HUES48 (cell line): Measurements from ENCODE around the gene CPN2.

Experiments
- H3K27ac ChIP-seq: one replicate; pipeline ENCODE4 v1.7.0; 2013; ENCODE audit warnings: low read depth, low read length, inconsistent platforms
- H3K27me3 ChIP-seq: 2 replicates; pipeline ENCODE4 v1.6.1; 2013; ENCODE audit warnings: mild to moderate bottlenecking, low read length; ENCODE audit not compliant: control insufficient read depth, insufficient read depth
- H3K36me3 ChIP-seq: 2 replicates; pipeline ENCODE4 v1.6.1; 2013; ENCODE audit warnings: low read length; ENCODE audit not compliant: control insufficient read depth, insufficient read depth
- H3K4me1 ChIP-seq: 2 replicates; pipeline ENCODE4 v1.6.1; 2013; ENCODE audit warnings: mild to moderate bottlenecking, low read length; ENCODE audit not compliant: control insufficient read depth, insufficient read depth
- H3K4me3 ChIP-seq: 2 replicates; pipeline ENCODE4 v1.5.1; 2013; ENCODE audit warnings: mild to moderate bottlenecking, low read depth, low read length
- H3K9ac ChIP-seq: 2 replicates; pipeline ENCODE4 v1.6.1; 2013; ENCODE audit warnings: mild to moderate bottlenecking, low read depth, low read length, moderate library complexity
- H3K9me3 ChIP-seq: 2 replicates; pipeline ENCODE4 v1.6.1; 2013; ENCODE audit warnings: low read length; ENCODE audit not compliant: control insufficient read depth, insufficient read depth

The CPN2 gene

GRCh38 chr3:194389269-194389668 lies 38.1 kb upstream of the CPN2 start:
- H3K27ac ChIP-seq = no peak overlapping the region
- H3K9me3 ChIP-seq = no peaks in the 10 kb centered on the region
- H3K36me3 ChIP-seq = no peaks in the 10 kb centered on the region
- no peaks in the 10 kb centered on the region; the same call in 1 of the 2 replicates for H3K27me3 ChIP-seq
- no peak overlapping the region for H3K9ac ChIP-seq
- no peaks in the 10 kb centered on the region for H3K4me1 ChIP-seq
- H3K4me3 ChIP-seq = no peak overlapping the region

GRCh38 chr3:194387926-194388418 lies 36.8 kb upstream of the CPN2 start:
- no peaks in the 10 kb centered on the region for H3K36me3 ChIP-seq
- no peak overlapping the region for H3K4me3 ChIP-seq
- H3K9ac ChIP-seq = no peak overlapping the region
- peaks cover 5% of the 10 kb centered on the region; the same call in 1 of the 2 replicates for H3K4me1 ChIP-seq
- H3K27me3 ChIP-seq = no peaks in the 10 kb centered on the region; the same call in 1 of the 2 replicates
- no peak overlapping the region for H3K27ac ChIP-seq
- no peaks in the 10 kb centered on the region for H3K9me3 ChIP-seq

- peaks cover 12% of the 10 kb centered on the region; the same call in 1 of the 2 replicates for H3K4me1 ChIP-seq
Measured at GRCh38 chr3:194387276-194387675, 36.1 kb upstream of the CPN2 start.

DNA sequence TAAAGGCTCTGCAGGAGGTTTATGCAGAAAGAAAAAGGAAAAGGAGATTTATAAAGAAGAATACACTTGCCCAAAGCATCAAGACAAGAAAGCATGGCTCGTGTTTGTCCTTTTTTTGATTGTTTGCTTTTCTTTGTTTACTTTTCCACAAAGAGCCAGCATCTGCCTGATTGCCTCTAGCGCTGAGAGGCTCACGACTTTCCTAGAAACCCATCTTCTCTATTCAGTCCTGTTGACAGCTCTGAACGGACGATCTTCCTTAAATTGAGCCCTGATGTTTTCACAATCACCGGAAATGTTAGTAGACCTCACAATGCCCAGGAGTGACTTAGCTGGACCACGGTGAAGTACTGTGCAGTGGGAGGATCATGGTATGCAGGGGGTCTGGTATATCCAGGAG lies 35.5 kb upstream of the CPN2 start:
- Histone ChIP-seq H3K4me1 (peaks cover 13% of the 10 kb centered on the region; the same call in 1 of the 2 replicates), H3K36me3 (no peaks in the 10 kb centered on the region), H3K9ac (no peak overlapping the region), H3K4me3 (no peak overlapping the region), H3K27me3 (no peaks in the 10 kb centered on the region; the same call in 1 of the 2 replicates), H3K9me3 (no peaks in the 10 kb centered on the region), H3K27ac (no peak overlapping the region)

More at GRCh38 chr3:194387276-194387675, 36.1 kb upstream of the CPN2 start:
- Histone ChIP-seq H3K4me3 (no peak overlapping the region), H3K27me3 (no peaks in the 10 kb centered on the region; the same call in 1 of the 2 replicates), H3K9ac (peak overlapping the region; percentile 16; the same call in 1 of the 2 replicates), H3K36me3 (no peaks in the 10 kb centered on the region), H3K27ac (no peak overlapping the region), H3K9me3 (no peaks in the 10 kb centered on the region)

- H3K27me3 ChIP-seq = no peaks in the 10 kb centered on the region; the same call in 1 of the 2 replicates
- H3K4me3 ChIP-seq = no peak overlapping the region
- peaks cover 13% of the 10 kb centered on the region; the same call in 1 of the 2 replicates for H3K4me1 ChIP-seq
- H3K9ac ChIP-seq = no peak overlapping the region
- H3K9me3 ChIP-seq = no peaks in the 10 kb centered on the region
- no peak overlapping the region for H3K27ac ChIP-seq
- no peaks in the 10 kb centered on the region for H3K36me3 ChIP-seq
Measured at GRCh38 chr3:194386066-194386465, 34.9 kb upstream of the CPN2 start.

GRCh38 chr3:194384569-194385001 lies 33.5 kb upstream of the CPN2 start:
- no peak overlapping the region for H3K27ac ChIP-seq
- peaks cover 16% of the 10 kb centered on the region; the same call in 1 of the 2 replicates for H3K4me1 ChIP-seq
- H3K9me3 ChIP-seq = no peaks in the 10 kb centered on the region
- no peaks in the 10 kb centered on the region for H3K27me3 ChIP-seq
- H3K36me3 ChIP-seq = no peaks in the 10 kb centered on the region
- H3K9ac ChIP-seq = no peak overlapping the region
- H3K4me3 ChIP-seq = no peak overlapping the region

DNA sequence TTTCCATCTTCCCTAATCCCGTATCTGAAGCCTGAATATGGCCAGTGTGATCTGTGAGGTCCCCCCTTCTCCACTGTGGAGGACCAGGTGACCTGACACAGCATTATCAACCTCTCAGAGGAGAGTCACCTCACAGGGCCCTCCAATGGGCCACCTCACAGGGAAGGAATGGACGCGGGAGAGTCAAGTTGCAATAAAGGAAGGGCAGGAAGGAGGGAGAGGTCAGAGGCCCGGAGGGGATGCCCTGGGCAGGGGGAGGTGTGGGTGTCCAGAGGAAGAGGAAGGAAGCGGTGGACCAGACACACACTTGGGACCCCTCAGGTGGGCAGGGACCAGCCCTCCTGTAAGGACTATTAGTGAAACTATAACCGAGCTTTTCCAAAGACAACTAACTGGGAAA lies 33.0 kb upstream of the CPN2 start:
- H3K9ac ChIP-seq = no peak overlapping the region
- H3K4me3 ChIP-seq = no peak overlapping the region
- no peak overlapping the region for H3K27ac ChIP-seq
- H3K36me3 ChIP-seq = no peaks in the 10 kb centered on the region
- no peaks in the 10 kb centered on the region for H3K9me3 ChIP-seq
- no peaks in the 10 kb centered on the region for H3K27me3 ChIP-seq
- H3K4me1 ChIP-seq = peaks cover 16% of the 10 kb centered on the region; the same call in 1 of the 2 replicates

- H3K4me1 ChIP-seq = peaks cover 16% of the 10 kb centered on the region; the same call in 1 of the 2 replicates
- no peaks in the 10 kb centered on the region for H3K27me3 ChIP-seq
- no peak overlapping the region for H3K9ac ChIP-seq
Measured at GRCh38 chr3:194383276-194383940, 32.3 kb upstream of the CPN2 start.

GRCh38 chr3:194382892-194383223 lies 31.7 kb upstream of the CPN2 start:
- Histone ChIP-seq H3K4me3 (no peak overlapping the region), H3K36me3 (no peaks in the 10 kb centered on the region), H3K9me3 (no peaks in the 10 kb centered on the region), H3K27ac (peak overlapping the region; percentile 42), H3K27me3 (no peaks in the 10 kb centered on the region), H3K4me1 (peaks cover 16% of the 10 kb centered on the region; the same call in 1 of the 2 replicates), H3K9ac (no peak overlapping the region)

More at GRCh38 chr3:194383276-194383940, 32.3 kb upstream of the CPN2 start:
- Histone ChIP-seq H3K27ac (no peak overlapping the region), H3K36me3 (no peaks in the 10 kb centered on the region), H3K4me3 (no peak overlapping the region), H3K9me3 (no peaks in the 10 kb centered on the region)

- Histone ChIP-seq H3K27ac (peak overlapping the region; percentile 42), H3K4me1 (peaks cover 16% of the 10 kb centered on the region; the same call in 1 of the 2 replicates), H3K27me3 (no peaks in the 10 kb centered on the region), H3K9ac (no peak overlapping the region), H3K4me3 (no peak overlapping the region), H3K9me3 (no peaks in the 10 kb centered on the region), H3K36me3 (no peaks in the 10 kb centered on the region)
Measured at GRCh38 chr3:194382196-194382891, 31.2 kb upstream of the CPN2 start.

GRCh38 chr3:194381460-194381875 lies 30.3 kb upstream of the CPN2 start:
- Histone ChIP-seq H3K27me3 (no peaks in the 10 kb centered on the region), H3K9ac (no peak overlapping the region), H3K36me3 (no peaks in the 10 kb centered on the region), H3K4me3 (no peak overlapping the region), H3K9me3 (no peaks in the 10 kb centered on the region), H3K27ac (no peak overlapping the region), H3K4me1 (peaks cover 16% of the 10 kb centered on the region; the same call in 1 of the 2 replicates)
